Endothelial cell of umbilical vein (primary cell): ENCODE measurements around the gene NR5A2.

ENCODE experiments used
- CTCF ChIP-seq, 2 donors: IDR thresholded peaks; 1 replicate in 1 of 2; 2 replicates in 1 of 2; pipeline ENCODE4 v1.5.1; 2011; ENCODE audit warnings: low read length in 2 of 2, mild to moderate bottlenecking in 2 of 2, moderate library complexity in 2 of 2, control low read depth in 1 of 2, inconsistent platforms in 1 of 2, low read depth in 1 of 2; ENCODE audit not compliant: insufficient read depth in 1 of 2; ENCODE audit errors: extremely low read depth in 1 of 2
- EZH2 ChIP-seq: IDR thresholded peaks from 2 replicates; pipeline ENCODE4 v1.6.1; 2012; ENCODE audit warnings: borderline replicate concordance, low read depth, mild to moderate bottlenecking, moderate library complexity, low read length, inconsistent platforms; ENCODE audit not compliant: severe bottlenecking
- MYC ChIP-seq: IDR thresholded peaks from one replicate; pipeline ENCODE4 v1.6.1; 2011; ENCODE audit warnings: mild to moderate bottlenecking, low read depth, low read length
- POLR2A ChIP-seq: IDR thresholded peaks from 2 replicates; pipeline ENCODE4 v1.6.1; 2012; ENCODE audit warnings: low read depth, mild to moderate bottlenecking, control low read depth, low read length
- POLR2AphosphoS5 ChIP-seq: IDR thresholded peaks from 2 replicates; pipeline ENCODE4 v1.6.1; 2012; ENCODE audit warnings: low read depth, mild to moderate bottlenecking, control low read depth, low read length, moderate library complexity; ENCODE audit not compliant: insufficient read depth

DNA sequence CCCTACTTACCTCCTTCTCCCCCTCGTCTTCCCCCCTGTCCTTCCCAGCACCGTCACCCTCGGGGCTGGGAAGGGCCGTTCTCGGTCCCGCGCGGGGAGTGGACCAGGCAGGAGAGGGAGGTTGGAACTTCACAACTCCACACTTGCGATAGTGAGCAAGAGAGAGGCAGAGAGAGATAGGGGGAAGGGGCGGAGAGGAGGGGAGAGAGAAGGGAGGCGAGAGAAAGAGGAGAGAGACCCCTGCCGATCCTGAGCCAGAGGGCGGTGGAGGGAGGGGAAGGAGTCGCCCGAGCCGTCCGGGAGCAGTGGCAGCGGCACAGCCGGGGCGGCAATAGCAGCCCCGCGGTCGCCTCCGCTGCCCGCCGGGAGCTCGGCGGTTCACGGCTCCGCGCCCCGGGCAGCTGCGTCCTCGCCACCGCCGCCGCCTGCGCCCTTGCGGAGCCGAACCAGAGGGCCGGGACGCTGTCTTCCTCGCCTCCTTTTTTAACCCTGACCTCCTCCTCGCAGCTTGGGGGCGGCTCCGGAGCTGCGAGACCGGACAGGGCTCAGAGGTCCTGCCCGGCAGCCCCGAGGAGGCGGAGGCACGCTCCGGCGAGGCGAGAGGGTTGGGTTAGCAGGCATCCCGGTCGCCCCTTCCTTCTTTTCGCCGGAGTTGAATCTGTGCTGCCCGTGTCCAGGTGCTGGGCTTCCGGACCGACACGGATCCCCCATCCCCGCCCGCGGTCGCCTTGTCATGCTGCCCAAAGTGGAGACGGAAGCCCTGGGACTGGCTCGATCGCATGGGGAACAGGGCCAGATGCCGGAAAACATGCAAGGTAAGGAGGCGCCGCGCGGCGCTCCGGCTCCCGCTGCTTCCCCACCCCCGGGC is 11.7 kb downstream of the NR5A2 start:
- TF ChIP-seq POLR2AphosphoS5 = no peak
- TF ChIP-seq POLR2A = no peak
- TF ChIP-seq EZH2 = peak; percentile 90
- TF ChIP-seq MYC = no peak
- no peak for TF ChIP-seq CTCF (IDR thresholded peaks at IDR 0.05; ENCODE audit: extremely low read depth in 1 of 2, insufficient read depth in 1 of 2, low read depth in 1 of 2, low read length in 2 of 2)
